ENCODE results near the gene PDE4B.

DNA sequence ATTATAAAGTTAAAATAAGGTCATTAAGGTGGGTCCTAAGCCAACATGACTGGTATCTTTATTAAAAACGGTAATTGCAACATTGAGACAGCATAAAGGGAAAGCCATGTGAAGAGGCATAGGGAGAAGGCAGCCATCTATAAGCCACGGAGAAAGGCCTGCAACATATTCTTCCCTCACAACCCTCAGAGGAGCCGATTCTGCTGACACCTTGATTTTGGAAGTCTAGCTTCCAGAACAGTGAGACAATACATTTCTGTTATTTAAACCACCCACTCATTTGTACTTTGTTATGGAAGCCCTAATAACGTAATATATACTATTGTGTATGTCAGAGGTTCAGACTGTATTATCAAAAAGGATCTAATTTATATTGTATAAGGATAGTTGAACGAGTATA is 190.8 kb downstream of the PDE4B start:
- TF ChIP-seq, protein P1, sequence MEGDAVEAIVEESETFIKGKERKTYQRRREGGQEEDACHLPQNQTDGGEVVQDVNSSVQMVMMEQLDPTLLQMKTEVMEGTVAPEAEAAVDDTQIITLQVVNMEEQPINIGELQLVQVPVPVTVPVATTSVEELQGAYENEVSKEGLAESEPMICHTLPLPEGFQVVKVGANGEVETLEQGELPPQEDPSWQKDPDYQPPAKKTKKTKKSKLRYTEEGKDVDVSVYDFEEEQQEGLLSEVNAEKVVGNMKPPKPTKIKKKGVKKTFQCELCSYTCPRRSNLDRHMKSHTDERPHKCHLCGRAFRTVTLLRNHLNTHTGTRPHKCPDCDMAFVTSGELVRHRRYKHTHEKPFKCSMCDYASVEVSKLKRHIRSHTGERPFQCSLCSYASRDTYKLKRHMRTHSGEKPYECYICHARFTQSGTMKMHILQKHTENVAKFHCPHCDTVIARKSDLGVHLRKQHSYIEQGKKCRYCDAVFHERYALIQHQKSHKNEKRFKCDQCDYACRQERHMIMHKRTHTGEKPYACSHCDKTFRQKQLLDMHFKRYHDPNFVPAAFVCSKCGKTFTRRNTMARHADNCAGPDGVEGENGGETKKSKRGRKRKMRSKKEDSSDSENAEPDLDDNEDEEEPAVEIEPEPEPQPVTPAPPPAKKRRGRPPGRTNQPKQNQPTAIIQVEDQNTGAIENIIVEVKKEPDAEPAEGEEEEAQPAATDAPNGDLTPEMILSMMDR (IDR thresholded peaks at IDR 0.05; ENCODE audit: low read depth, low read length) = no peak
- TF ChIP-seq EZH2phosphoT487 (IDR thresholded peaks at IDR 0.05; ENCODE audit: low read depth) = no peak
